ENCODE data around the gene WWTR1. TPM values are rescaled to one million over a fixed set of nuclear protein-coding genes. Genes with fewer than 3 reads are reported as not detected.

Gene WWTR1
- total and polyA plus RNA-seq, 2 experiments from 2014 or later: 25.1 to 26.2 TPM

DNA sequence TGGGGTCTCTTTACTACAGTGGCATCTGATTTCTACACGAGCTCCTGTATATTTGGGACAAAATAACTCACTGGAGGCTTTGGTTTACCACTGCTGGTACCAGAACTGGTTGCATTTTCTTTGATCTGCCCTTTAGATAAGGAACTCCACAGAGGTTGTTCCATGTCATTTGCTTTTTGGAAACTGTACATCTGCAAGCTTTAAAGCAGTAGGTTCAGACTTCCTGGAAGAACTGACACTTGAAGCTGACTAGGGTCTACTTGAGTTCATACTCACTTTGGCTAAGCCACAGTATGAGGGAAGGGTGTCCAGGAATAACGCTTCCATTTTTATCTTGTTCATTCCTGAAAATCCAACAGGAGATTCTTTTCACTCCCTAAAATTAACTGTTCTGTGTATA, 86.4 kb downstream of the WWTR1 start (continued):
- TF ChIP-seq, protein P1, sequence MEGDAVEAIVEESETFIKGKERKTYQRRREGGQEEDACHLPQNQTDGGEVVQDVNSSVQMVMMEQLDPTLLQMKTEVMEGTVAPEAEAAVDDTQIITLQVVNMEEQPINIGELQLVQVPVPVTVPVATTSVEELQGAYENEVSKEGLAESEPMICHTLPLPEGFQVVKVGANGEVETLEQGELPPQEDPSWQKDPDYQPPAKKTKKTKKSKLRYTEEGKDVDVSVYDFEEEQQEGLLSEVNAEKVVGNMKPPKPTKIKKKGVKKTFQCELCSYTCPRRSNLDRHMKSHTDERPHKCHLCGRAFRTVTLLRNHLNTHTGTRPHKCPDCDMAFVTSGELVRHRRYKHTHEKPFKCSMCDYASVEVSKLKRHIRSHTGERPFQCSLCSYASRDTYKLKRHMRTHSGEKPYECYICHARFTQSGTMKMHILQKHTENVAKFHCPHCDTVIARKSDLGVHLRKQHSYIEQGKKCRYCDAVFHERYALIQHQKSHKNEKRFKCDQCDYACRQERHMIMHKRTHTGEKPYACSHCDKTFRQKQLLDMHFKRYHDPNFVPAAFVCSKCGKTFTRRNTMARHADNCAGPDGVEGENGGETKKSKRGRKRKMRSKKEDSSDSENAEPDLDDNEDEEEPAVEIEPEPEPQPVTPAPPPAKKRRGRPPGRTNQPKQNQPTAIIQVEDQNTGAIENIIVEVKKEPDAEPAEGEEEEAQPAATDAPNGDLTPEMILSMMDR (conservative IDR thresholded peaks at IDR 0.05; ENCODE audit: low read depth in 2 of 2): no peak
- TF ChIP-seq ZNF331 (CRISPR knock-in tag; IDR thresholded peaks at IDR 0.05; ENCODE audit: low read depth) (no peak), ZNF114 (CRISPR knock-in tag; IDR thresholded peaks at IDR 0.05) (no peak), EZH2phosphoT487 (IDR thresholded peaks at IDR 0.05; ENCODE audit: unreplicated experiment) (no peak)

GRCh38 chr3:149570016-149570415, 87.8 kb downstream of the WWTR1 start:
- Histone ChIP-seq H3K27me3 (ENCODE audit: insufficient read depth) (no peaks in the 10 kb centered on the region), H3K27ac (ENCODE audit: low read depth) (no peak overlapping the region), H3K79me2 (replicated peaks; ENCODE audit: insufficient read depth) (peaks cover 34% of the 10 kb centered on the region; the same call in 1 of the 2 replicates), H3K9me2 (ENCODE audit: insufficient read depth) (no peaks in the 10 kb centered on the region), H3K36me3 (ENCODE audit: insufficient read depth) (no peaks in the 10 kb centered on the region), H2AFZ (no peak overlapping the region), H4K20me1 (replicated peaks; ENCODE audit: insufficient read depth) (no peaks in the 10 kb centered on the region), H3K4me1 (ENCODE audit: insufficient read depth) (peaks cover 10% of the 10 kb centered on the region), H3F3A (replicated peaks; ENCODE audit: low read depth) (no peaks in the 10 kb centered on the region), H3K4me3 (no peak overlapping the region), H3K4me2 (no peak overlapping the region)
- Mint-ChIP-seq H3K4me3 (no peak overlapping the region), H3K27ac (no peak overlapping the region), H3K36me3 (ENCODE audit: low read depth) (peaks cover 16% of the 10 kb centered on the region), H3K27me3 (ENCODE audit: insufficient read depth, low read depth, poor library complexity) (peaks cover 5% of the 10 kb centered on the region), H3K9me3 (no peaks in the 10 kb centered on the region), H3K4me1 (peaks cover 20% of the 10 kb centered on the region)
- no peak for ATAC-seq
- DNase-seq (ENCODE audit: low spot score): no peak
- TF ChIP-seq STAT1 (IDR thresholded peaks at IDR 0.05; ENCODE audit: unreplicated experiment) (no peak), EZH2phosphoT487 (IDR thresholded peaks at IDR 0.05; ENCODE audit: unreplicated experiment) (no peak), CREB1 (CRISPR knock-in tag; IDR thresholded peaks at IDR 0.05; ENCODE audit: low read depth) (no peak), POLR2AphosphoS5 (IDR thresholded peaks at IDR 0.05; ENCODE audit: low read depth) (no peak), EZH2 (IDR thresholded peaks at IDR 0.05; ENCODE audit: low read depth, unreplicated experiment) (no peak)
- TF ChIP-seq, protein P2, sequence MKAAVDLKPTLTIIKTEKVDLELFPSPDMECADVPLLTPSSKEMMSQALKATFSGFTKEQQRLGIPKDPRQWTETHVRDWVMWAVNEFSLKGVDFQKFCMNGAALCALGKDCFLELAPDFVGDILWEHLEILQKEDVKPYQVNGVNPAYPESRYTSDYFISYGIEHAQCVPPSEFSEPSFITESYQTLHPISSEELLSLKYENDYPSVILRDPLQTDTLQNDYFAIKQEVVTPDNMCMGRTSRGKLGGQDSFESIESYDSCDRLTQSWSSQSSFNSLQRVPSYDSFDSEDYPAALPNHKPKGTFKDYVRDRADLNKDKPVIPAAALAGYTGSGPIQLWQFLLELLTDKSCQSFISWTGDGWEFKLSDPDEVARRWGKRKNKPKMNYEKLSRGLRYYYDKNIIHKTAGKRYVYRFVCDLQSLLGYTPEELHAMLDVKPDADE (IDR thresholded peaks at IDR 0.05): no peak
- TF ChIP-seq, protein P1 (conservative IDR thresholded peaks at IDR 0.05; ENCODE audit: low read depth in 2 of 2): no peak
- TF ChIP-seq, protein P3, sequence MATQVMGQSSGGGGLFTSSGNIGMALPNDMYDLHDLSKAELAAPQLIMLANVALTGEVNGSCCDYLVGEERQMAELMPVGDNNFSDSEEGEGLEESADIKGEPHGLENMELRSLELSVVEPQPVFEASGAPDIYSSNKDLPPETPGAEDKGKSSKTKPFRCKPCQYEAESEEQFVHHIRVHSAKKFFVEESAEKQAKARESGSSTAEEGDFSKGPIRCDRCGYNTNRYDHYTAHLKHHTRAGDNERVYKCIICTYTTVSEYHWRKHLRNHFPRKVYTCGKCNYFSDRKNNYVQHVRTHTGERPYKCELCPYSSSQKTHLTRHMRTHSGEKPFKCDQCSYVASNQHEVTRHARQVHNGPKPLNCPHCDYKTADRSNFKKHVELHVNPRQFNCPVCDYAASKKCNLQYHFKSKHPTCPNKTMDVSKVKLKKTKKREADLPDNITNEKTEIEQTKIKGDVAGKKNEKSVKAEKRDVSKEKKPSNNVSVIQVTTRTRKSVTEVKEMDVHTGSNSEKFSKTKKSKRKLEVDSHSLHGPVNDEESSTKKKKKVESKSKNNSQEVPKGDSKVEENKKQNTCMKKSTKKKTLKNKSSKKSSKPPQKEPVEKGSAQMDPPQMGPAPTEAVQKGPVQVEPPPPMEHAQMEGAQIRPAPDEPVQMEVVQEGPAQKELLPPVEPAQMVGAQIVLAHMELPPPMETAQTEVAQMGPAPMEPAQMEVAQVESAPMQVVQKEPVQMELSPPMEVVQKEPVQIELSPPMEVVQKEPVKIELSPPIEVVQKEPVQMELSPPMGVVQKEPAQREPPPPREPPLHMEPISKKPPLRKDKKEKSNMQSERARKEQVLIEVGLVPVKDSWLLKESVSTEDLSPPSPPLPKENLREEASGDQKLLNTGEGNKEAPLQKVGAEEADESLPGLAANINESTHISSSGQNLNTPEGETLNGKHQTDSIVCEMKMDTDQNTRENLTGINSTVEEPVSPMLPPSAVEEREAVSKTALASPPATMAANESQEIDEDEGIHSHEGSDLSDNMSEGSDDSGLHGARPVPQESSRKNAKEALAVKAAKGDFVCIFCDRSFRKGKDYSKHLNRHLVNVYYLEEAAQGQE (IDR thresholded peaks at IDR 0.05; ENCODE audit: unreplicated experiment): no peak

Data from GM23338 (cell line).